NCI-H187 treated with DMSO at 0.1 percent for 48 hours (cell line): ENCODE data around the gene IQGAP1.
A peak's percentile ranks its signal among the peaks of the same experiment; 100 is the strongest.
"Not testable (repeated sequence)": the region's sequence is repeated elsewhere in the genome, so short reads cannot be mapped to it uniquely, and the experiment has no call there.

Experiments used
- DNase-seq: peaks from one replicate; lab custom pipeline; 2025; lab: John Stamatoyannopoulos, UW

Gene IQGAP1

DNA sequence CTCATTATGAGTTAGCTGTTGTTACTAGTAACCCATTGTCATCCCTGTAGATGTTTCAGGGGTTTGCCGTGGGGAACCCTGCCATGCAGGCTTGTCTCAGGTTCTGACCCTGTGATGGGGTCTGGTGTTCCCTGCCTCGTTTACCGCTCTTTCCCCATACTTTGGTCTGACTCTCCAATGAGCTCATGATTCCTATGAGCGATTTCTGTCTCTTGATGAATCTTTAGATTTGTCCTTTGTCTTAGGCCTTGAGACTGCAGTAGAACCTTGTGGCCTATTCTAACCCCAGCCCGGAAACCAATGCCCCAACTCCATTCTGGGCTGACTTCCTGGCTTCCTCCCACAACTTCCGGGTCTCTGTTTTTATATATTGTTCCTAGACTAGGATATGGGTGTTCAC lies 11.3 kb upstream of the IQGAP1 start:
- no peak for DNase-seq

- DNase-seq: no peak
These were observed 8.8 kb upstream of the IQGAP1 start for GRCh38 chr15:90379263-90379662.

DNA sequence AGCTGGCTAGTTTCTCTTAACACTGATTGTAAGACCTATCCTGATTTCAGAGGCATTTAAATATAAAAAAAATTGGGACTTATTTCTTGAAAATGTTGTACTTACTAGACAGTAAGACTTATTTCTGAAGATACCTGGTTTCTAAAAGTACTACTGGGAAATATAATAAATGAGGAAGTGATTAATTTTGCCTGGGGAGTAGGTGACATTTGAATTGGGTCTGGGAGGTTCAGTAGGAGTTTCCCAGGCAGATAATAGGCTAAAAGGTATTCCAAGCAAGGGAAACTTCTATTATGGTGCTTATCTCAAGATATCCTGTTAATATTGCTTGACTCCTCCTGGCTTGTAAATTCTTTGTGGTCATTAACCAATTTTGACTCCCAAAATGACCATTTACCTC lies 6.5 kb upstream of the IQGAP1 start:
- DNase-seq: no peak

- DNase-seq: no peak
These were observed 5.7 kb upstream of the IQGAP1 start for GRCh38 chr15:90382320-90382719.

GRCh38 chr15:90386221-90386620 lies 1.8 kb upstream of the IQGAP1 start:
- DNase-seq: no peak

DNA sequence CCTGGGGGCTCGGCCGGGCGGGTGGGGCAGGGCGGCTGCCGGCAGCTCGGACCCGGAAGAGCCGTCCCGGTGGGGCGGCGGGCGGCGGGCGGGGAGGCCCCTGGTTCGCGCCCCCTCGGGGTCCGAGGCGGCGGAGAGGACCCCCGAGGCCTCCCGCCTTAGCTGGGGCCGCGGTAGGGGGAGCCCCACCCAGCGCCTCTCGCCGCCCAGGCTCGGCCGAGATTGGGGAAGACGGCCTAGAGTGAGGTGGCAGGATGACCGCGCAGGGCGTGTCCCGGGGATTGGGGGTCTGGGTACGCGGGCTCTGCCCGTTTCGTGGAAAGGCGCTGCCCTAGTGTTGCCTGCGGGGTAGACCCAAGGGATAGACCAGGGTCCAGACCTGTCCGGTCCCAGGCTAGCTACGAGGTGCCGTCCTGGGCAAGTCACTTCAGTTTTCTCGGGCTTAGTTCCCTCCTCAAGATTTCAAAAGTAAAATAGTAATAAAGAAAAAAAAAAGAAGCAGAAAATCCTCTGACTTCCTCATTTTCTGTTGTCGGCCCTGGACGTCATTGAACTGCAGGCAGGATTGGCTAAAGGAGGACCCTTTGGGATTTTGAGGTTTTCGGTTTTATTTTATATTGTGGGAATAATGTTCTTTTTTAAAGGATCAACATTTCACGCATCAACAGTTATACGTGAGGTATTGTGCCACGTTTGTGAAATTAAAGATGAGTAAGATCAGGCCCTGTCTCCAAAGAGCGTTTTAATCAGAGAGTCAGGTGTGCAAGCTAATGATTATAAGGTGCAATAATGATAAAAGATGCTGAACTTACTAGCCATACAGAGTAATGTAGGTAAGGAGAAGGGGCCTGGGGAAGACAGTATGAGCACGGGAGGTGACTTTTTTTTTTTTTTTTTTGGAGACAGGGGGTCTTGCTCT lies 679 bp downstream of the IQGAP1 start:
- no peak for DNase-seq

DNA sequence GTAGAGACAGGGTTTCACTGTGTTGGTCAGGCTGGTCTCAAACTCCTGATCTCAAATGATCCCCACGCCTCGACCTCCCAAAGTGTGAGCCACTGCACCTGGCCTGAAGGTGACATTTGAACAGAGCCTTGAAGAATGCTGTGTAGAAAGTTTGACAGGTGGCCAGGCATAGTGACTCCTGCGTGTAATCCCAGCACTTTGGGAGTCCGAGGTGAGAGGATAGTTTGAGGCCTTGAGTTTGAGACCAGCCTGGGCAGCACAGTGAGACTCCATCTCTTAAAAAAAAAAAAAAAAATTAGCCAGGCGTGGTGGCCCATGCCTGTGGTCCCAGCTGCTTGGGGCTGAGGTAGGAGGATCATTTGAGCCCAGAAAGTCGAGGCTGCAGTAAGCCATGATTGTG lies 1.5 kb downstream of the IQGAP1 start:
- no peak for DNase-seq

- DNase-seq: no peak
These were observed 5.0 kb downstream of the IQGAP1 start for GRCh38 chr15:90393040-90393439.

DNA sequence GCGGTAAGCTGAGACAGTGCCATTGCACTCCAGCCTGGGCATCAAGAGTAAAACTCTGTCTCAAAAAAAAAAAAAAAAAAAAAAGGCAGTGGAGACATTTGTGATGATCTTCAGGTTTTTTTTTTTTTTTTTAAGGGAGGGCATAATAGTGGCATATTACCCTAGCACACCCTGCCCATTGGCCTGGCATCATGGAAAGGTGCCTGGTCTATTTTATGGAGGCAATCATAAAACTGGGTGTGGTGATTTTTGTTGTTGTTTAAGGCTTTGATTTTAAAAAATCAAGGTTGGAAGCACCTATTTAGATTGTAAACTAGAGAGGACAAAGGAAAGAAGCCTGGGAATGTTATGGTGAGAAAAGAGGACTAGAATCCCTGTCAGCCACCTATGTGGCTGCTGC lies 6.0 kb downstream of the IQGAP1 start:
- no peak for DNase-seq

DNA sequence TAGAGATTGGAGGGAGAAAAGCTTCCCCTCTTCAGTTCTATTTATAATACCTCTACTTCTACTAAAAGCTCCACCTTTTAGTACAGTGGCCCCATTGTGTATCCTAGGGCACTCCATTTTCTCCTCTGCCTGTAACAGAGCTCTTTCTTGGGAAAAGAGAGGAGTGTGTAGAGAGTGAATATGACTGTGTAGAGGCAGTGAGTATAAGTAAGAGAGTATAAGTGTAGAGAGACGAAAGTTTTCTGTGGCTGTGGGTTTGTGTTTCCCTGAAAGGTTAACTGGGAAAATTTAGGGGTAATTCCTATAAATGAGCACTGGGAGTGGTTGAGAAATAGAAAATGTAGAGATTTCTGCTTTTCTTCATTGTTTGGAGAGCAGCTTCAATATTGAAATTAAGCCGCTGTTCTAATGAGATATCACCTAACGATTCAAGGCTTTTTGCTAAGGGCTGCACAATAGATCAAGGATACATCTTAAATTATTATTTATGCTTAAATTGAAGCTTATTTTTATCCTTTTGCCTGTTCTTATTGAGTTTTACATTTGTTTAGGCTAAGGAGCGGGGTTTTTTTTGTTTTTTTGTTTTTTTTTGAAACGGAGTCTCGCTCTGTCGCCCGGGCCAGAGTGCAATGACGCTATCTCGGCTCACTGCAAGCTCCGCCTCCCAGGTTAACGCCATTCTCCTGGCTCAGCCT lies 6.9 kb downstream of the IQGAP1 start:
- DNase-seq: no peak

GRCh38 chr15:90396321-90396720 lies 8.3 kb downstream of the IQGAP1 start:
- DNase-seq: no peak

DNA sequence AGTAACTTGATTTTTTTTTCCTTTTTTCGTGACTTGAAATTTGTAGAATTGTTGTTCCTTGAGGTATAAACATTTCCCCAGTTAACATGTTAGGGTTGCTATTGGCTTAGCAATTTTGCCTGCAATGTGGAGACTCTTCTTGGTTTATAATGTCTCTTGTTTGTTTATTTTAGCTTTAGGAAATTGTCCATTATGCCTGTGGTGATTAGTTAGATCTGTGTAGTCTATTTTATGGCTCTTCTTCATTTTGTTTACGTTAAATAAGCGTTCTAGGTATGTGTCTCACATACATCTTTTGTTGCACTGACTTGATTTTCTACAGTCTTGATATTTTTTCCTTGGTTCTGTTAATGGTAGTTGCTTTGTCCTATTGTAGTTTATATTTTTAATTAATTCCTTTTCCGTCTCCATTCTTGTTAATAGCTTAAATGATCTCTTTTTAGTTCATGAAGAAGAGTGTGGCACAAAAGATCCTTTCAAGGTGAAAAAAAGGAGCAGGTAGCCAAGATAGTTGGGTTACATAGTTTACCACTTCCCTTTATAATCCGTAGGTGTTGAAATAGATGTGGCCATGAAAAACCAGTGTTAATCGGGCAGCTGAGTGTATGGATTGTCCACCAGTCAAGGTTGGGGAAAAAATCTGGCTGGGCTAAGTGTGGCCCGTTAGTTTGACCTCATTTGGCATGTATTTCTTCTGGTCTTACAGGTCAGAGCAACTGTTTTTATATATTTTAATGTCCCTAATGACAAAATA lies 12.1 kb downstream of the IQGAP1 start:
- no peak for DNase-seq

DNA sequence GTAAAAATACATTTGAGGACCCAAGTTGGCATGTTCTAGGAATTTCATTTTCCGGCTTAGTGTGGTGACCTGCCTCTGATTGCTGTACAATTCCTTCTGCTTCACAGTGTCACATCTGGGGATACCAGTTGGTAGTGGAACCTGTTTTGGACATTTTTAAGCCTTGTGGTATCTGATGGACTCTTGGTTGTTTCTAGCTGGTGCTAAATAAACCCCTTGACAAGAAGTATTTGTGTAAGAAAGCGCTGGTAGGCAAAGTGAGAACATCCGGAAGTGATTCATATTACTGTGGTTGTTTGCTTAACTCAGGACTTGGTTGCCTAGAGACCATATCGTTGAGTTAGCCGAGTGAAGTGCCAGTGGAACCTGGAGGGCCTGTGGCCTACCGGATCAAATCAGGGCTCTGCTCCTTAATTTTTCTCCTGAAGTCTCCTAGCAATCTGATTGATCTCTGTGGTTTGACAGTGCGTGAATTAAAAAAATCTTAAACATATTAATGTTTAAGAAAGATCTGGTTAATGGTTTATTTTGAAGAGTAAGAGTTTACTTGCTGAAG lies 12.8 kb downstream of the IQGAP1 start:
- peak; percentile 71 for DNase-seq

DNA sequence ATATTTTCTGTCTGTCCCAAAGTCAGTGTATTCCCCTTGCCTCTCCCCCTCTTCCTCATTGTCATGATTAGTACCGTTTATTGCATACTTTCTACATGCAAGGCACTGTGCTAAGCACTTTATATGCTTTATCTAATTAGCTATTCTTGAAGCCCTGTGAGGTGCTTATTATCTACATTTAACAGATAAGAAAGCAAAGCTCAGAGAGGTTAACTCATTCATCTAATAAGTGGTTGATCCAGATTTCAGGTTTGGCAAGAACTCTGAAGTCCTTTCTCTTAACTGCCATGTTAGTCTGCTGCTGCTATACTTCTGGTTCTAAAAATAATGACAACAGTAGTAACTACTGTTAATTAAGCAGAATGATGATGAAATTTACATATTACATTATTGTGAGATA lies 13.5 kb downstream of the IQGAP1 start:
- DNase-seq: no peak

GRCh38 chr15:90402223-90402622 lies 14.2 kb downstream of the IQGAP1 start:
- no peak for DNase-seq

DNA sequence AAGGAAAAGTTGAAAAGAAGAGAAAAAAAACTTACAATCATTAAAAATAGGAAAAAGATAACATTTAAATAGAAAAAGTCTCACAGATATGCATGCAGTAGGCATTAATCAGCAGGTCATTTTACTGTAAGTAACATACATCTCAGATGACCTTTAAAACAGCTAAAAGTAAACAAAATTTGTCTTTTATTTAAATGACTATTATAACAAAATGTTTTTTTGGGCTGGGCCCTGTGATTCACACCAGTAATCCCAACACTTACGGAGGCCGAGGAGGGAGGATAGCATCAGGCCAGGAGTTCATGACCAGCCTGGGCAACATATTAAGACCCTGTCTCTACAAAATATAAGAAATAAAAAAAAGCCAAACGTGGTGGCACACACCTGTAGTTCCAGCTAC lies 14.7 kb downstream of the IQGAP1 start:
- no peak for DNase-seq

DNA sequence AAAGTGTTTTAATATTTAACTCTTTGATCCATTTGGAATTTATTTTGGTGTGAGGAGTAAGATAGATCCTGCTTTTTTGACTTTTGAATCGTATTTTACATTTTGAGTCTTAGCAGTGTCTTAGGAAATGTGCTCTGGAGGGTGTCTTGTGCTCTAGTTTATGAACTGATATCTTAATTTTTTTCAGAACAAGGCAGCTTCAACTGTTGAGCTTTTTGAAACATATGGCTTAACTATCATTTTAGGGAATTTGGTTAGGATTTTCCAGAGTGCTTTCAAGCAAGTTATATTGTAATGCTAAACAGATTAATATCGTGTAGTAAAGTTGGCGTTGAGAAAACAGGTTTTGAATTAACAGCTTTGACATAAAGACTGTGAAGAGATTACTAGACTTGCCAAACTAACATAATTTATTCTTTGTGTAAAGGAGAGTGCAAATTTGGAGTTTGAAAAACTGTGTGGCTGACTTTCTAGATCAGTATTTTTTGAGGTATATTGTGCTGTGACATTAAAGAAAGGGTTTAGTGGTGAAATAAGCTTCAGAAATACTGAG lies 17.1 kb downstream of the IQGAP1 start:
- no peak for DNase-seq

GRCh38 chr15:90407336-90407735 lies 19.3 kb downstream of the IQGAP1 start:
- no peak for DNase-seq

- no peak for DNase-seq
These were observed 19.9 kb downstream of the IQGAP1 start for GRCh38 chr15:90407871-90408317.

DNA sequence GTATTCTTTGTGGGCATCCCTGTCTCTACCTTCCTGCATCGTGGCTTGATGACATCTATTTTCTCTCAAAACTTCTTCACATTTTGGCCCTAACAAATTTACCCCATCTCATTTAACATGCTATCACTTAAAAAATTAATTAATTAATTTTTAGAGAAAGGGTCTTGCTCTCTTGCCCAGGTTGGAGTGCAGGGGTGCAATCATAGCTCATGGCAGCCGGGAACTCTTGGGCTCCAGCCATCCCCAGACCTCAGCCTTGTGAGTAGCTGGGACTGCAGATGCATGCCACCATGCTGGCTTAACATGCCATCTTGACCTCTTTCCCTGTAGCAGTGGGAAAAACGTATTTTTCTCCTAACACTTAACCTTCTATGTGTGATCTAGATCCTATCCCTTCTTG lies 20.6 kb downstream of the IQGAP1 start:
- DNase-seq: no peak

DNA sequence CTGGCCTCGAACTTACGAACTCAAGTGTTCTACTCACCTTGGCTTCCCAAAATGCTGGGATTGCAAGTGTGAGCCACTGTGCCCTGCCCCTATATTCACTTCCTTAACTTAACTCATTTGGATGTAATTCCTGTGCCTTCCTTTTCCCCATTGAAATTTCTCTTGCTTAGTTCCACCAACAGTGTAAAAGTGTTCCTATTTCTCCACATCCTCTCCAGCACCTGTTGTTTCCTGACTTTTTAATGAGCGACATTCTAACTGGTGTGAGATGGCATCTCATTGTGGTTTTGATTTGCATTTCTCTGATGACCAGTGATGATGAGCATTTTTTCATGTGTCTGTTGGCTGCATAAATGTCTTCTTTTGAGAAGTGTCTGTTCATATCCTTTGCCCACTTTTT lies 21.5 kb downstream of the IQGAP1 start:
- DNase-seq: not testable (repeated sequence)

DNA sequence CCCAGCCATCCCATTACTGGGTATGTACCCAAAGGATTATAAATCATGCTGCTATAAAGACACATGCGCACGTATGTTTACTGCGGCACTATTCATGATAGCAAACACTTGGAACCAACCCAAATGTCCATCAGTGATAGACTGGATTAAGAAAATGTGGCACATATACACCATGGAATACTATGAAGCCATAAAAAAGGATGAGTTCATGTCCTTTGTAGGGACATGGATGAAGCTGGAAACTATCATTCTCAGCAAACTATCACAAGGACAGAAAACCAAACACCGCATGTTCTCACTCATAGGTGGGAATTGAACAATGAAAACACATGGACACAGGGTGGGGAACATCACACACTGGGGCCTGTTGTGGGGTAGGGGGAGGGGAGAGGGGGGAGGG lies 22.3 kb downstream of the IQGAP1 start:
- not testable (repeated sequence) for DNase-seq
